Gastrocnemius medialis (tissue), 4 donors: ENCODE measurements around the gene WDFY4. TPM values are rescaled to one million over a fixed set of nuclear protein-coding genes. Genes with fewer than 3 reads are reported as not detected.

Source experiments
- ATAC-seq, 2 donors: fragments of 150-250 bp; one replicate each; pipeline ENCODE4 v1.9.1; 2016
- DNase-seq, 2 donors: peaks; one replicate each; pipeline ENCODE4 v3.0.0-alpha.2; 2019
- H3K27ac ChIP-seq, 4 donors: fragments of 200-600 bp; sonication (generic); 1 replicate in 1 of 4; 2 replicates in 3 of 4; pipeline ENCODE4 v1.5.1; 2016 to 2018; ENCODE audit warnings: mild to moderate bottlenecking in 2 of 4, moderate library complexity in 1 of 4
- H3K27me3 ChIP-seq, 3 donors: fragments of 200-600 bp; sonication (generic) in 2 of 3; 1 replicate in 1 of 3; 2 replicates in 2 of 3; pipeline versions ENCODE4 v1.5.1 to v1.6.0; 2016 to 2019; ENCODE audit warnings: mild to moderate bottlenecking in 1 of 3, moderate library complexity in 1 of 3
- H3K36me3 ChIP-seq, 2 donors: fragments of 200-600 bp; sonication (generic) in 1 of 2; one replicate each; pipeline ENCODE4 v1.5.1; 2017 to 2018
- H3K4me1 ChIP-seq, 2 donors: fragments of 200-600 bp; sonication (generic) in 1 of 2; one replicate each; pipeline ENCODE4 v1.5.1; 2016 to 2017; ENCODE audit warnings: mild to moderate bottlenecking in 2 of 2
- H3K4me3 ChIP-seq, 4 donors: fragments of 200-600 bp; sonication (generic) in 3 of 4; 1 replicate in 1 of 4; 2 replicates in 3 of 4; pipeline ENCODE4 v1.5.1; 2016 to 2019; ENCODE audit warnings: mild to moderate bottlenecking in 2 of 4
- H3K9me3 ChIP-seq, 3 donors: fragments of 200-600 bp; sonication (generic) in 2 of 3; 1 replicate in 1 of 3; 2 replicates in 2 of 3; pipeline ENCODE4 v1.5.1; 2016 to 2019
- CTCF ChIP-seq, 5 experiments: fragments of 450-650 bp in 3 of 5; fragments of 200-600 bp in 2 of 5; sonication (generic) in 2 of 5; IDR thresholded peaks in 4 of 5; conservative IDR thresholded peaks in 1 of 5; 1 replicate in 4 of 5; 2 replicates in 1 of 5; pipeline ENCODE4 v1.5.1; 2016 to 2019; ENCODE audit warnings: antibody characterized with exemption in 5 of 5, mild to moderate bottlenecking in 3 of 5, moderate library complexity in 3 of 5
- POLR2A ChIP-seq, 2 donors: fragments of 450-650 bp; IDR thresholded peaks; one replicate each; pipeline ENCODE4 v1.6.1; 2017; ENCODE audit warnings: antibody characterized with exemption in 2 of 2, mild to moderate bottlenecking in 2 of 2, moderate library complexity in 2 of 2
- in situ Hi-C, 4 donors: fragments of 200-750 bp; cut with MboI; loops; one replicate each; pipeline versions ENCODE4 v1.15.0 to v1.8.0; 2017; ENCODE audit warnings: low sequenced_read_pairs in 4 of 4
- intact Hi-C: fragments of 100-400 bp; cut with DNase I; formaldehyde crosslinking; loops from one replicate; pipeline ENCODE4 v1.15.1; 2023; ENCODE audit warnings: low total_unique reads
- total RNA-seq, 4 donors: library from RNA; depleted of rRNA; stranded (reverse); fragments of >200 nt; gene quantifications; one replicate each; pipeline versions ENCODE4 v1.1.0 to v1.2.3, GENCODE V29; 2016

WDFY4 gene
- total RNA-seq, 4 donors from 2014 or later: 0.29 to 0.94 (median 0.59) TPM

GRCh38 chr10:48768144-48768766 lies 83.6 kb downstream of the WDFY4 start:
- H3K27ac ChIP-seq: no peak overlapping the region
- no peaks in the 10 kb centered on the region for H3K36me3 ChIP-seq
- intact Hi-C loops: no loop called here
- in situ Hi-C loops: no loop called here
- TF ChIP-seq POLR2A (IDR thresholded peaks at IDR 0.05) (no peak), CTCF (IDR thresholded peaks at IDR 0.05 in 4 of 5, conservative IDR thresholded peaks at IDR 0.05 in 1 of 5) (no peak)
- ATAC-seq (no peak), DNase-seq (no peak)
- H3K27me3 ChIP-seq: no peaks in the 10 kb centered on the region
- H3K9me3 ChIP-seq: no peaks in the 10 kb centered on the region
- H3K4me1 ChIP-seq: no peaks in the 10 kb centered on the region
- H3K4me3 ChIP-seq: no peak overlapping the region

- TF ChIP-seq POLR2A (IDR thresholded peaks at IDR 0.05) (no peak), CTCF (IDR thresholded peaks at IDR 0.05 in 4 of 5, conservative IDR thresholded peaks at IDR 0.05 in 1 of 5) (no peak)
- no peak for ATAC-seq
- in situ Hi-C loops: no loop called here
These were observed 84.3 kb downstream of the WDFY4 start for GRCh38 chr10:48768926-48769325.

GRCh38 chr10:48769706-48770435 lies 85.2 kb downstream of the WDFY4 start:
- H3K4me1 ChIP-seq: no peaks in the 10 kb centered on the region
- no peak overlapping the region for H3K27ac ChIP-seq
- no peak for DNase-seq
- no peaks in the 10 kb centered on the region for H3K27me3 ChIP-seq
- no peak for ATAC-seq
- H3K9me3 ChIP-seq: no peaks in the 10 kb centered on the region
- no peak overlapping the region for H3K4me3 ChIP-seq
- no peaks in the 10 kb centered on the region for H3K36me3 ChIP-seq
- in situ Hi-C loops: no loop called here
- TF ChIP-seq POLR2A (IDR thresholded peaks at IDR 0.05): no peak
- TF ChIP-seq CTCF (IDR thresholded peaks at IDR 0.05 in 4 of 5, conservative IDR thresholded peaks at IDR 0.05 in 1 of 5): no peak
- intact Hi-C loops: no loop called here

More at GRCh38 chr10:48768926-48769325, 84.3 kb downstream of the WDFY4 start:
- intact Hi-C loops: no loop called here
- Histone ChIP-seq H3K27ac (no peak overlapping the region), H3K4me3 (no peak overlapping the region), H3K36me3 (no peaks in the 10 kb centered on the region), H3K4me1 (no peaks in the 10 kb centered on the region), H3K27me3 (no peaks in the 10 kb centered on the region), H3K9me3 (no peaks in the 10 kb centered on the region)
- DNase-seq: no peak

- H3K4me1 ChIP-seq: no peaks in the 10 kb centered on the region
- no peaks in the 10 kb centered on the region for H3K9me3 ChIP-seq
- no peak for ATAC-seq
- no peak for TF ChIP-seq POLR2A (IDR thresholded peaks at IDR 0.05)
- in situ Hi-C loops: no loop called here
- no peaks in the 10 kb centered on the region for H3K27me3 ChIP-seq
- intact Hi-C loops: no loop called here
- no peaks in the 10 kb centered on the region for H3K36me3 ChIP-seq
- H3K27ac ChIP-seq: no peak overlapping the region
- no peak for DNase-seq
- H3K4me3 ChIP-seq: no peak overlapping the region
These were observed 86.0 kb downstream of the WDFY4 start for GRCh38 chr10:48770561-48771089.

- H3K9me3 ChIP-seq: no peaks in the 10 kb centered on the region
- TF ChIP-seq CTCF (IDR thresholded peaks at IDR 0.05 in 4 of 5, conservative IDR thresholded peaks at IDR 0.05 in 1 of 5) (no peak), POLR2A (IDR thresholded peaks at IDR 0.05) (no peak)
- H3K4me3 ChIP-seq: no peak overlapping the region
- no peak for DNase-seq
- no peak overlapping the region for H3K27ac ChIP-seq
- no peaks in the 10 kb centered on the region for H3K4me1 ChIP-seq
- no peak for ATAC-seq
- no peaks in the 10 kb centered on the region for H3K36me3 ChIP-seq
- intact Hi-C loops (no loop called here), in situ Hi-C loops (no loop called here)
- H3K27me3 ChIP-seq: no peaks in the 10 kb centered on the region
These were observed 86.6 kb downstream of the WDFY4 start for GRCh38 chr10:48771234-48771633.
